ENCODE results near the gene GPR137. TPM values are rescaled to one million over a fixed set of nuclear protein-coding genes. Genes with fewer than 3 reads are reported as not detected.
A peak's percentile ranks its signal among the peaks of the same experiment; 100 is the strongest.

Gene GPR137
- total and polyA plus RNA-seq, 9 of the 15 experiments (the other 6 are each of a cell fraction or from before 2014, with no cell fraction given): 0.32 to 26.7 (median 10.7) TPM

DNA sequence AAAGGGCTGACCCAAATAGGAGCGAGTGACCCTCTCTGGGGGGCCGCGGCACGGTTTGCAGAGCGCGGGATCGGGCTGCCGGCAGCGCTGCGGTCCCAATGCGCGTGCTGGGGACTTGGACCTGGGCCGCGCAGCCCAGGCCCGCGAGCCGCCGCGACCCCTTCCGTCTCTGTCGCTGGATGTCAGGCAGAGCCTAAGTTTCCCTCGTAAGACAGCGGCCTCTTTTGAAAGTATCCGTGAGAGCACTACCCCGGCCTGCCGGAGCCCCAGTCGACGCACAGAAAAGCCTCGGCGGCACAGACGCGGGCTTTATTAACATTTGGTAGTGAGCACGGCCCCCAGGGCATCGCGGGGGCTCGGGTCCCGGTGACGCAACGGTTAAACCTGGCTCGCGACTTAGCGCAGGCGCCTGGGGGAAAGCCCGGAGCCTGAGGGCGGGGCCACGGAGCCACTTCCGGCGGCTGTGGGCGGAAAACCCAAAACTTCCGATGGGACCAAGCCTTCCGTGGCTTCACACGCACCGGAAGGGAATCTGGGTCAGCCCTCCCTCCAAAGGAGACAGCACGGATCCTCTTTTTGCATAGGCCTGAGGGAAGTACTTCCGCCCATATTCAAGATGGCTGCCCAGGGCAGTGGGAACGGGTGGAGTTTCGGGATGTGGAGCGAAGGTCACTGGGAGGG is 16.0 kb upstream of the GPR137 start (continued):
- TF ChIP-seq SMC3 (conservative IDR thresholded peaks at IDR 0.05; ENCODE audit: insufficient read depth, low read depth, low read length) (no peak), MIER1 (IDR thresholded peaks at IDR 0.05; ENCODE audit: low read depth) (no peak), PRMT5 (CRISPR knock-in tag; IDR thresholded peaks at IDR 0.05) (no peak), HDAC1 (IDR thresholded peaks at IDR 0.05) (no peak), ZNF778 (CRISPR knock-in tag; IDR thresholded peaks at IDR 0.05) (no peak), ZNF263 (CRISPR knock-in tag; IDR thresholded peaks at IDR 0.05; ENCODE audit: borderline replicate concordance) (no peak), ELF2 (CRISPR knock-in tag; IDR thresholded peaks at IDR 0.05) (peak; percentile 100), ILF3 (IDR thresholded peaks at IDR 0.05; ENCODE audit: borderline replicate concordance) (0 out of 2 replicates have a peak, but pooled peaks have one; percentile 1), KLF10 (CRISPR knock-in tag; IDR thresholded peaks at IDR 0.05) (no peak), NFXL1 (CRISPR knock-in tag; IDR thresholded peaks at IDR 0.05) (no peak), ZNF384 (IDR thresholded peaks at IDR 0.05; ENCODE audit: low read depth, low read length) (no peak), RBM22 (IDR thresholded peaks at IDR 0.05; ENCODE audit: low read depth, low read length, poor library complexity, severe bottlenecking) (peak; percentile 89), ETS2 (tag; IDR thresholded peaks at IDR 0.05; ENCODE audit: borderline replicate concordance, poor library complexity, severe bottlenecking) (no peak), RBM25 (IDR thresholded peaks at IDR 0.05; ENCODE audit: low read depth, low read length, severe bottlenecking) (no peak), TGIF2 (CRISPR knock-in tag; IDR thresholded peaks at IDR 0.05) (no peak), ZNF764 (CRISPR knock-in tag; IDR thresholded peaks at IDR 0.05; ENCODE audit: low read depth) (no peak), MCM2 (IDR thresholded peaks at IDR 0.05; ENCODE audit: low read depth) (no peak), TCF7 (IDR thresholded peaks at IDR 0.05; ENCODE audit: borderline replicate concordance) (peak; percentile 47; the same call in 1 of the 2 replicates), POLR2A (conservative IDR thresholded peaks at IDR 0.05) (peak; percentile 77), WHSC1 (IDR thresholded peaks at IDR 0.05; ENCODE audit: low read length) (no peak), SNRNP70 (optimal IDR thresholded peaks at IDR 0.05; ENCODE audit: low read depth, low read length) (no peak), TAF15 (IDR thresholded peaks at IDR 0.05; ENCODE audit: low read depth, low read length) (no peak), RBFOX2 (IDR thresholded peaks at IDR 0.05; ENCODE audit: low read depth, low read length) (peak; percentile 97)
- TF ChIP-seq, protein P1, sequence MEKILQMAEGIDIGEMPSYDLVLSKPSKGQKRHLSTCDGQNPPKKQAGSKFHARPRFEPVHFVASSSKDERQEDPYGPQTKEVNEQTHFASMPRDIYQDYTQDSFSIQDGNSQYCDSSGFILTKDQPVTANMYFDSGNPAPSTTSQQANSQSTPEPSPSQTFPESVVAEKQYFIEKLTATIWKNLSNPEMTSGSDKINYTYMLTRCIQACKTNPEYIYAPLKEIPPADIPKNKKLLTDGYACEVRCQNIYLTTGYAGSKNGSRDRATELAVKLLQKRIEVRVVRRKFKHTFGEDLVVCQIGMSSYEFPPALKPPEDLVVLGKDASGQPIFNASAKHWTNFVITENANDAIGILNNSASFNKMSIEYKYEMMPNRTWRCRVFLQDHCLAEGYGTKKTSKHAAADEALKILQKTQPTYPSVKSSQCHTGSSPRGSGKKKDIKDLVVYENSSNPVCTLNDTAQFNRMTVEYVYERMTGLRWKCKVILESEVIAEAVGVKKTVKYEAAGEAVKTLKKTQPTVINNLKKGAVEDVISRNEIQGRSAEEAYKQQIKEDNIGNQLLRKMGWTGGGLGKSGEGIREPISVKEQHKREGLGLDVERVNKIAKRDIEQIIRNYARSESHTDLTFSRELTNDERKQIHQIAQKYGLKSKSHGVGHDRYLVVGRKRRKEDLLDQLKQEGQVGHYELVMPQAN (IDR thresholded peaks at IDR 0.05; ENCODE audit: borderline replicate concordance): no peak
- TF ChIP-seq, protein P2, sequence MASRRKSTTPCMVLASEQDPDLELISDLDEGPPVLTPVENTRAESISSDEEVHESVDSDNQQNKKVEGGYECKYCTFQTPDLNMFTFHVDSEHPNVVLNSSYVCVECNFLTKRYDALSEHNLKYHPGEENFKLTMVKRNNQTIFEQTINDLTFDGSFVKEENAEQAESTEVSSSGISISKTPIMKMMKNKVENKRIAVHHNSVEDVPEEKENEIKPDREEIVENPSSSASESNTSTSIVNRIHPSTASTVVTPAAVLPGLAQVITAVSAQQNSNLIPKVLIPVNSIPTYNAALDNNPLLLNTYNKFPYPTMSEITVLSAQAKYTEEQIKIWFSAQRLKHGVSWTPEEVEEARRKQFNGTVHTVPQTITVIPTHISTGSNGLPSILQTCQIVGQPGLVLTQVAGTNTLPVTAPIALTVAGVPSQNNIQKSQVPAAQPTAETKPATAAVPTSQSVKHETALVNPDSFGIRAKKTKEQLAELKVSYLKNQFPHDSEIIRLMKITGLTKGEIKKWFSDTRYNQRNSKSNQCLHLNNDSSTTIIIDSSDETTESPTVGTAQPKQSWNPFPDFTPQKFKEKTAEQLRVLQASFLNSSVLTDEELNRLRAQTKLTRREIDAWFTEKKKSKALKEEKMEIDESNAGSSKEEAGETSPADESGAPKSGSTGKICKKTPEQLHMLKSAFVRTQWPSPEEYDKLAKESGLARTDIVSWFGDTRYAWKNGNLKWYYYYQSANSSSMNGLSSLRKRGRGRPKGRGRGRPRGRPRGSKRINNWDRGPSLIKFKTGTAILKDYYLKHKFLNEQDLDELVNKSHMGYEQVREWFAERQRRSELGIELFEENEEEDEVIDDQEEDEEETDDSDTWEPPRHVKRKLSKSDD (conservative IDR thresholded peaks at IDR 0.05; ENCODE audit: low read length): 0 out of 2 replicates have a peak, but pooled peaks have one; percentile 12
- TF ChIP-seq, protein P3, sequence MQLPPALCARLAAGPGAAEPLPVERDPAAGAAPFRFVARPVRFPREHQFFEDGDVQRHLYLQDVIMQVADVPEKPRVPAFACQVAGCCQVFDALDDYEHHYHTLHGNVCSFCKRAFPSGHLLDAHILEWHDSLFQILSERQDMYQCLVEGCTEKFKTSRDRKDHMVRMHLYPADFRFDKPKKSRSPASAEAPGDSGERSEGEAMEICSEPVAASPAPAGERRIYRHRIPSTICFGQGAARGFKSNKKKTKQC (CRISPR knock-in tag; IDR thresholded peaks at IDR 0.05): peak; percentile 66; the same call in 1 of the 2 replicates
